Endometrial microvascular endothelial cells (primary cell): ENCODE measurements around the gene LRP1B. TPM values are rescaled to one million over a fixed set of nuclear protein-coding genes. Genes with fewer than 3 reads are reported as not detected.

Experiments used
- in situ Hi-C: cut with HindIII; loops from 2 replicates; pipeline ENCODE4 v1.10.0; 2017; ENCODE audit warnings: low sequenced_read_pairs, low pct_unique_long_range_greater_than_20kb; ENCODE audit errors: inconsistent ontology term
- total RNA-seq: library from RNA; depleted of rRNA; stranded (reverse); fragments of >200 nt; gene quantifications from one replicate; pipeline ENCODE4 v1.2.3, GENCODE V29; 2015; ENCODE audit errors: inconsistent ontology term

LRP1B gene
- total RNA-seq, 1 donor from 2014 or later = not detected

DNA sequence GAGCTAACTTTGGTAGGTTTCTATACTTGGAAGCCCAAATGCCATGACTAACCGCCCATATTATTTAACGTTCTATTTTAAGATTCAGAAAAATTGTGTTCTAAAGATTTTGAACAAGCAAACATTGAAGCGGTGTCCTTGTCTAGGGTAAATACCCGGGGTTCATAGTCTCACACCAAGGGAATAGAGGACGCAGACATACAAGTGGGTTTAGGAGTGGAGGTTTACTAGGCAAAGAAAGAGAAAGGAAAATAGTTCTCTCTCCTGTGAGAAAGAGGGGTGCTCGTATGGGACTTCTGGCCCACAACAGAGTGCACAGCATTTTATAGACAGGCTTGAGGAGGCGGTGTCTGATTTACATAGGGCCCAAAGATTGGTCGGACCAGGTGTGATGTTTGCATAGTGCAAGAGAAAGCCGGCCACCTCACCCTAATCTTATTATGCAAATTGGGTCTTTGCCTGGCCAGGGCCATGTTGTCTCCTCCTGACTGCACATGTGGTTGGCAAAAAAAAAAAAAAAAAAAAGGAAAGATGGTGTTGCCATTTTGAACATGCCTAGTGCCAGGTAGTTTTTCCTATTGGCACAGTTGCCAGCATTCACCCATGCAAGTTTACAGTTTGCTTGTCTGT, 1062.6 kb downstream of the LRP1B start:
- in situ Hi-C loops = no loop called here

DNA sequence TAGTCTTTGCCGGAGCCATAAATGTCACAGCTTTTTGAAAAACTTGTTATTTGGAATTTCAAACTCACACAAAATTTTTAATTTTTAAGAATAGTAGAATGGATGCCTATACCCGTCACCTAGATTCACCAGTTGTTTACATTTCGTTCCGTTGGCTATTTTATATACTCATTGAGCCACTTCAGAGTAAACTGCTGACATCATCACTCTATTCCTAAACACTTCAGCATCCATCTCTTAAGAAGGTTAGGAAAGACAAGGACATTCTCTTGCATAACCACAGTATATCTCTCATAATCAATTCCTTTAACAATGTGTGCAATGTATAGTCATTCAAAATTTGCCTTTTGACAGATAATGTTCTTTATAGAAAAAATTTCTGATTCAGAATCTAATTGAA, 1065.8 kb downstream of the LRP1B start:
- in situ Hi-C loops = no loop called here

GRCh38 chr2:141063406-141063805, 1067.4 kb downstream of the LRP1B start:
- in situ Hi-C loops = no loop called here

DNA sequence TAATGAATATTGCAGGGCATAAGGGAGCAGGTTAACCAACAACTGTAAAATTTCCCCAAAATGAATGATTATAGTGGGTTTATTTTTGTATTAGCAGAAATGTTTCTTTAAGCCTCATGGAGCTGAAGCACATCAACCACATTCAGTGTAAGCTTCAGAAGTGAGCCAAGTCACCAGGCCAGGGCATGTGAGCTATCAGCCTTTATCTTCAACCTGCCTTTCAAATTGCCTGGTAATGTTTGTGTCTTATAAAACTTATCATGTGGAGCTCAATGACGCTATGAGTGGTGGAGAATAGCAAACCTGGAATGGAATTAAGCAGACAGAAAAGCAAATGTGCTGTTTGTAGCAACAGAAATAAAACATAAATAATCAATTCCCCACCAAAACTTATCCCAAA, 1068.4 kb downstream of the LRP1B start:
- in situ Hi-C loops = no loop called here

DNA sequence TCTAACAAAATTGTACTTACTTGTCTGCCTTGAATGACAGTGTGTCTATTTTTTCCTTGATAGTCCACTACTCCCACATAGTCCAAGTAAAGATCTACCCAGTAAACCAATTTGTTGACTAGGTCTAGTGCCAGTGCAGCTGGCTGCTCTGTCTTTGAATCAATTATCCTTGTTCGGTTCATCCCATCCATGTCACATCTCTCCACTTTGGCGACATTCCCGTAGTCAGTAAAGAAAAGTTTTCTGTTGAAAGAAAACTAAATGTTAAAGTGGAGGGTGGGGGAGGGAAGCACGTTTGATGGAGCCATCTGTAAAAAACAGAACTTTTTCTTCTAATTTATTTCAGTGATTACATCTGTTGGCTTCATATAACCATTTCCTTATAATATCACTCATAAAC, 1068.8 kb downstream of the LRP1B start:
- in situ Hi-C loops = no loop called here

GRCh38 chr2:141058556-141058955, 1072.3 kb downstream of the LRP1B start:
- in situ Hi-C loops = no loop called here

- in situ Hi-C loops = no loop called here
Observed at GRCh38 chr2:141055531-141055930, 1075.3 kb downstream of the LRP1B start.

- in situ Hi-C loops = no loop called here
Observed at GRCh38 chr2:141048951-141049350, 1081.9 kb downstream of the LRP1B start.

DNA sequence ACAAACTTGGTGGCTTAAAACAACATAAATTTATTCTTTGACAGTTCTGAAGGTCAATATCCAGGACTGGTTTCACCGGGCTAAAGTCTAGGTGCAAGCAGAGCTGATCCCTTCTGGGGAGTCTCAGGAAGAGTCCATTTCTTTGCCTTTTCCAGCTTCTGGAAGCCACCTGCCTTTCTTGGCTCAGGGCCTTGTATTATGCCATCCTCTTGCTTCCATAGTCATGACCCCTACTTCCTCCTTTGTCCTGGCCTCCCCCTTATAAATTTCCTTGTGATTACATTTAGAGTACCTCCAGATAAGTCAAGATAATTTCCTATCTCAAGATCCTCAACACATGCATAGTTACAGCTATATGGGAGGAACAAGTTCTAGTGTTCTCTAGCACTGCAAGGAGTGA, 1089.5 kb downstream of the LRP1B start:
- in situ Hi-C loops = no loop called here

DNA sequence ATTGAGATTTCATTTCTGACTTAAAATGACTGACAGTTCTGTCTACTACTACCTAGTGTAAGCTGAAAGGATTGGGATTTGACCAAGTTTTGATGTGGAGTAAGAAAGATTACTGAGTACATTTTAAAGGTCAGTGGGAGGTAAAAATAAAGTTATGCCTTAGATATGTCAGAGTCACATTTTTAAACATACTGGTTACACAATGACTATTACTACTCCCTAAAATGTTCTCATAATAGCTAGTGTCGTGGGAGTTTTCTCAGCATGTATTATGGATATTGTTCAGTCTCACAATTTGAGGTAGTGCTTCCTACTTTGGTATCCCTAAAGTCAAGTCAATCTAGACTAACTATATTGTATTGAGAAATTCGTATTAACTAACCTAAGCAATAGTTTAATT, 1092.5 kb downstream of the LRP1B start:
- in situ Hi-C loops = no loop called here

DNA sequence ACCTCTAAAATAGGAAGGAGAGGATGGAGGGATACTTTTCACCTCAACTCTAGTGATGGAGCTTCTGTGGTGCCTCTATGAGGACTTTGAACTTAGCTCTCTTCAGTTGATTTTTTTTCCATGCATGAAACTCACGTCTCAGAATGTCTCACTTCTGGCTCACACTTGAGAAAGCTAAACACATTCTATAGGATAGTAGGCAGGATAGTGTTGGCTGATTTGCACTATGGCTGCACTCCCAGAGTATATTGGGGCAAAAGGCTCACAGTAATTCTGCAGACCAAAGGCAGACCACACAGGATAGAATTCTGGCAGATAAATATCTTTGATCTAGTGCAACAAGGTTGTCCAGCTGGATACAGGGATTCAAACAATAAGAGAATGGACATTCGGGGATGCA, 1093.5 kb downstream of the LRP1B start:
- in situ Hi-C loops = no loop called here

- in situ Hi-C loops = no loop called here
Observed at GRCh38 chr2:141035846-141036420, 1094.9 kb downstream of the LRP1B start.

- in situ Hi-C loops = no loop called here
Observed at GRCh38 chr2:141029428-141030078, 1101.3 kb downstream of the LRP1B start.

DNA sequence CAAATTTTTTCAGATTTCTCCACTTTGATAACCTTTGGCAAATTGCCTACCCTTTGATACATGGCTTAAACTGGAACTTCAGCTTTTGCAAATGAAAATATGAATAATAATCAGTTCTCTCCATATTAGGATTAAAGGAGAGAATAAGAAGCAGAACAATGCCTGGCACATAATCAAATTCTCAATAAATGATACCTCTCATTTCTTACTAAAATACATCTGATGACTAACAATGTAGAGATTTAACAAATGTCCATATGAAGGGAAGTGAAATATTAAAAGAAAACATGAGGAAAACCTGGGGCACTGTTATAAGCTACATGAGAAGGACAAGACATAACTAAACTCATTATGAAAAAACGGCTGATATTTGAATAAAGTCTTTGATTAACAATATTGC, 1103.6 kb downstream of the LRP1B start:
- in situ Hi-C loops = no loop called here

- in situ Hi-C loops = no loop called here
Observed at GRCh38 chr2:141021611-141022010, 1109.2 kb downstream of the LRP1B start.

GRCh38 chr2:141021109-141021508, 1109.7 kb downstream of the LRP1B start:
- in situ Hi-C loops = no loop called here

DNA sequence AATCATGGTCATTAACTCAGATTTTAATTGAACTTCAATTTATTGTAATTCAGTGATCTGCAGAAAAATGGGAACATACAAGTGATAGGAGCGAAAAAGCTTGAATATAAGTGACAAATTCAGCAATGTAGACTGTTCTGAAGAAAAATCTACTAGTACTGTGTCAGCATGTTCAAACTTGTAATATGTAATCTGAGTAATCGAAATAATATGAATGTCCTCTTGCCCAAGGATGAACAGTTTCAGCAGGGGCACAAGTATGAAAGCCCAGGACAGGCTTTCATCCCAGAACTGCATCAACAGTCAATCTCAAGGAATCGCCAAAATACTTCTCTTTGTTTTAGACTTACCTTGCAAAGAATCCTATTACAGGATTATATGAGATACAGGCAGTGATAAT, 1110.5 kb downstream of the LRP1B start:
- in situ Hi-C loops = no loop called here

DNA sequence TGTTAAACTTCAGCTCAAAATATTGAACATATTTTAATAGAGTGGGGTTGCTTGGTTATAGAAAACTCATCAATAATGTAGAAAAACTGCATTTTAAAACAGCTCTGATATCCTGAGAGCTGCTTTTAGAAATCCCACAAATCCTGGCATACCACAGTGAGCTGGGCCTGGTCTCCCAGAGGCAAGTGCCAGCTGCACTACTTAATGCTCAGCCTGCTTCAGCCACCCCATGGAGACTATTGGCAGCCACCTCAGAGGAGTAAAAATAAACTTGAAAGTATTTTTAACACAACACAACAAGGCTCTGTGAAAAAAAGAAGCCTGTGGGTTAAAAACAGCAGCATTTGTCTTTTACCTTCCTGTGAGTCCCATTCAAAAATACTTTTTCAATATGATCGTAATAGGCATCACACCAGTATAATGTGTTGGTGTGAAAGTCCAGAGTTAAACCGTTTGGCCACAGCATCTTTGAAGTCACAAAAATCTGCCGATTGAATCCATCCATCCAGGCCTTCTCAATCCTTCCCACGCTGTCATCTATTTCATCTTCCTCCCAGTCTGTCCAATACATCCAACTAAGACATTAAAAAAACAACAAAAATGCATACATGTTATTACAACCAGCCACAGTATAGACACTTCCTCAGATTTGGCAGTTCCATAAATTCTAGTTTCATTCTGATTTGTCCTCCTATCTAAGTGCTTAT, 1115.3 kb downstream of the LRP1B start:
- in situ Hi-C loops = no loop called here

GRCh38 chr2:141003967-141004657, 1126.7 kb downstream of the LRP1B start:
- in situ Hi-C loops = no loop called here
